Epithelial cell of esophagus (primary cell): ENCODE measurements around the gene ANK3.
A peak's percentile ranks its signal among the peaks of the same experiment; 100 is the strongest.

Source experiments
- DNase-seq: peaks from one replicate; pipeline ENCODE4 v3.0.0; 2010; ENCODE audit warnings: low read depth
- H3K4me3 ChIP-seq: 2 replicates; pipeline ENCODE4 v1.5.1; 2011; ENCODE audit warnings: mild to moderate bottlenecking, low read length, control low read depth
- TF ChIP-seq, protein P1 (sequence below): IDR thresholded peaks from 2 replicates; pipeline ENCODE4 v1.5.1; 2011; ENCODE audit warnings: low read depth, mild to moderate bottlenecking, low read length, control low read depth, inconsistent platforms; ENCODE audit not compliant: insufficient read depth; ENCODE audit errors: missing control alignments

Gene ANK3

DNA sequence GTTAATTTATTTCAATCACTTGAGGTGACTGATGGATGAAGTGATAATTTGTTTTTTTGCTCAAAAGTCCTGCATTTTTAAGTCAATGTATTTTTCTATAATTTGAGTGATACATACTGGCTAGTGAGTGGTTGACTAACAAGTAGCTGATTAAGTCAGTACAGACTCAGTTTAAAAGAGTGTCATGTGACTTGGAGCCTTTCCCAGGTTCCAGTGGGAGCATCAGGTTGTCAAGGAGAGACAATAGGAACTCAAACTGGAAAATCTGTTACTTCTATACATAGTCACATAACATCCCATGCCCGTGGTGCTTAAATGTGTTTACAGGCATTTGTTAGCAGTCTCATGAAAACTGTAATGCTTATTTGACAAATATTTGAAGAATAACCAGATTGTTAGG lies 154.7 kb downstream of the ANK3 start:
- TF ChIP-seq, protein P1, sequence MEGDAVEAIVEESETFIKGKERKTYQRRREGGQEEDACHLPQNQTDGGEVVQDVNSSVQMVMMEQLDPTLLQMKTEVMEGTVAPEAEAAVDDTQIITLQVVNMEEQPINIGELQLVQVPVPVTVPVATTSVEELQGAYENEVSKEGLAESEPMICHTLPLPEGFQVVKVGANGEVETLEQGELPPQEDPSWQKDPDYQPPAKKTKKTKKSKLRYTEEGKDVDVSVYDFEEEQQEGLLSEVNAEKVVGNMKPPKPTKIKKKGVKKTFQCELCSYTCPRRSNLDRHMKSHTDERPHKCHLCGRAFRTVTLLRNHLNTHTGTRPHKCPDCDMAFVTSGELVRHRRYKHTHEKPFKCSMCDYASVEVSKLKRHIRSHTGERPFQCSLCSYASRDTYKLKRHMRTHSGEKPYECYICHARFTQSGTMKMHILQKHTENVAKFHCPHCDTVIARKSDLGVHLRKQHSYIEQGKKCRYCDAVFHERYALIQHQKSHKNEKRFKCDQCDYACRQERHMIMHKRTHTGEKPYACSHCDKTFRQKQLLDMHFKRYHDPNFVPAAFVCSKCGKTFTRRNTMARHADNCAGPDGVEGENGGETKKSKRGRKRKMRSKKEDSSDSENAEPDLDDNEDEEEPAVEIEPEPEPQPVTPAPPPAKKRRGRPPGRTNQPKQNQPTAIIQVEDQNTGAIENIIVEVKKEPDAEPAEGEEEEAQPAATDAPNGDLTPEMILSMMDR, result no peak
- DNase-seq, result peak; percentile 72
- no peak overlapping the region for H3K4me3 ChIP-seq

DNA sequence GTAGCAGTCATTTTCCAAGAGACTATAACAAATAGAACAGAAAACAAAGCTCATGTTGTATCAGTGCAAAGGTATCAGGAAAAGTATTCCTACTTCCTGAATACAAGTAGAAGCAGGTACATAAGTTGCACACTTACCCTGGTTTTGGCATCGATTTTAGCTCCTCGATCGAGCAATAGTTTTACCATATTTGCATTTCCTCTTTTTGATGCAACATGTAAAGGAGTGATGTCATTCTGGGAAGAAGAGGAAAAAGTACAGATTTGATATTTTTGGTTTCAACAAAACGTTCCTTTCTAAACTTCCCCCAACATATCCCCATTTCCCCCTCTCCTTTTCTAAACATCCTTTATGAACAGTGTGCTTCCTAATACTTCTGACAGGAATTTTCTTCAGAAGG lies 155.1 kb downstream of the ANK3 start:
- H3K4me3 ChIP-seq, result no peak overlapping the region
- peak; percentile 44 for DNase-seq
- TF ChIP-seq, protein P1, result no peak

DNA sequence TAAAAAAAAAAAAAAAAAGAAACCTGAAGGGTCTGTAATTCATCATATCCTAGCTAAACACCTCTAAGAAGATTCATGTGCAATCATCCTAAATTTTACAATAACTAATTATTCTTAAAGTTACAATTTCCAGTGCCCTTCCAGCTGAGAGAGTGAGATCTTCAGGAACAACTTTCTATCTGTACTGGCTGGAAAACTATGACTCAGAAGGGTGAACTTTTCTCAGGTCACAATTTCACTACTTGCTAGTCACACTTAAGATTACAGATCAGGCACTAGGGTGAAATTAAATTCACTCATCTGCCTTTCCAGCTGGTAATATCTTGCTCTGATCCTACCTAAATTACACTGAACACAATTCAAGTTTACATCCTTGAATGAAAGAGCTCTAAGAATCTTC lies 158.8 kb downstream of the ANK3 start:
- DNase-seq, result peak; percentile 51
- H3K4me3 ChIP-seq, result no peak overlapping the region
- TF ChIP-seq, protein P1, result no peak

DNA sequence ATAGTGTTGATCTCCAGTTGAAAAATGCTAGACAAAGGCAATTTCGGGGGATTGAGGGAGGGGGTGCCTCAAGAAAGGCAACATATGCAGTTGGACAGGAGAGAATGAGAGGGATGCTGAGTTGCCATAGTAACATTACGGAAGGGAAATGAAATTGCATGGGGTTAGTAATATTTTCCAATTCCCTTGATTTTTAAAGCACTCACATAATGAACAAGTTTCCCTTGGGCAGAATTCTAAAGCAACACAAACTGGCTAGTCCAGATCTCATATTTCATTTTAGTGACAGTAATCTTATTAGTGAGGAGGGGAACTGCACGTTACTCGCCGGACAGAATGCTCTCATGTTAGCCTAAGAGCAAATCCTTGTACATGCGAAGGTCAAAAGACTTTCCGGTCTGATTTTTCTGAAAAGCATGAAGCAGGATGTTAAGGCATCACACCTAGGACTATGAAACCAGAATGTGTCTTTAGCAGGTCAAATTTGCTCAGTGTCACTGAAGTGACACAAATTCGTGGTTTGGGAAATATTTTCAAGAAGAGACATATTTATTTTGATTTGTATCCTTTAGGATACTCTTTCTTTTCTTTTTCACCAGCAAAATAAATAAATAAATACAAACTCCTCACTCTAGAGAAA lies 165.5 kb downstream of the ANK3 start:
- peak; percentile 17 for DNase-seq
- TF ChIP-seq, protein P1, result no peak
- H3K4me3 ChIP-seq, result no peak overlapping the region

DNA sequence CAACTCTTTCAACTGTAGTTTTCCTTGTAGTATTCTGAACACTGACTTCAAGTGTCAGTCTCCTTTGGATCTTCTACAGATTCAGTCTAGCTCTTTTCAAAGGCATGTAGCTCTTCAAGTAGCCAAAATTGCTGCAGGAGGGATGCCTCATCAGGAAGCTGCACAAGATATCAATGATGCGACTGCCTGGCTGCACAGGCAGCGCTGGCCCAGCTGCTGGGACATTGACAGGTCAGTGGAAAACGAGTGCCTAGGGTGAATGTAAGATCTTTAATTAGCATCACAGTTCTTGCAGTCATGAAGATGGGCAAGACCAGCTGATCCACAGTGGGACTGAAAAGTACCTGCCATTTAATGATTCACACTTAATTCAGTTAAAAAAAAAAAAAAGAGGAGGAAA lies 167.6 kb downstream of the ANK3 start:
- DNase-seq, result no peak
- TF ChIP-seq, protein P1, result no peak
- no peak overlapping the region for H3K4me3 ChIP-seq

DNA sequence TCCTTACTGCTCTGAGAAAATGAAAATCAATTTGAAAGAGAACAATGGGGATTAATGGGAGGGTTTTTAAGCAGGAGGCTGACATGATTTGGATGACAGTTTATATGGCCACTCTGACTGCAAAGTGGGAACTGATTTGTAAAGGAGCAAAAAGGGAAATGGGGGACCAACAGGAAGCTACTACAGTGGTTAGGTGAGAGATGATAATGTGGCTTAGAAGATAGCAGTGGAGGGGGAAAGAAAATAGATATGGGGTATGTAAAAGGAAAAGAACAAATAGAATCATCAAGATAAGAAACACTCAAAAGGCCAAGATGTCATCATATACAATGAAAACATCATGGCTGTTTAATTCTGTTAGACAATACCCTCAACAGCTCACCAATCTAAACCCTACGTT lies 177.5 kb downstream of the ANK3 start:
- TF ChIP-seq, protein P1, result no peak
- no peak overlapping the region for H3K4me3 ChIP-seq
- no peak for DNase-seq
